ENCODE measurements around the gene CLEC7A.

The CLEC7A gene

DNA sequence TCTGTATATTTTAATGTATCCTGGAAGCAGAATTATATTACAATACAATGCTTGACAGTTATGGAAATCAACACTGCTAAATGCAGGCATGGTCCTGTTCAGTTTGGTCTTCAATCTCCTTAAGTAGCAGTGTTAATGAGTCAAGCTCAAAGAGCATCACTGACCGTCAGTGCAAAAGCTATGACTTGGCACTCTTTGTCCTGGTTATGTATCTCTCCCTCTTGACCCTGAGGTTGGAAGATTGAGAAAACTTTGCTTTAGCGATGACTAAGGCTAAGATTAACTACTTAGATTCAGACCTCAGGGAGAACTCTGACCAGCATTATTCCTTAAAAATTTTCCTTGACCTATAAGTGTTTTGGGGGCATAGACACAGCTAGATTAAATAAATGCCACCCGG lies 10.9 kb downstream of the CLEC7A start:
- 88 to 97% methylated on average over 2 to 3 of the region's 3 CpGs for WGBS, 2 experiments
- Histone ChIP-seq H3K36me3 (ENCODE audit: control insufficient read depth, insufficient read depth, low read length) (no peaks in the 10 kb centered on the region), H3K4me3 (ENCODE audit: insufficient read depth, low read depth, low read length) (no peak overlapping the region), H3K9me3 (ENCODE audit: control insufficient read depth, low read length) (no peaks in the 10 kb centered on the region), H3K27ac (ENCODE audit: insufficient read depth, low read depth, low read length, poor library complexity, severe bottlenecking) (no peak overlapping the region), H3K27me3 (ENCODE audit: control insufficient read depth, insufficient read depth, low read length, poor library complexity, severe bottlenecking) (no peaks in the 10 kb centered on the region), H3K4me1 (ENCODE audit: control insufficient read depth, insufficient read depth, low read length) (no peaks in the 10 kb centered on the region)

DNA sequence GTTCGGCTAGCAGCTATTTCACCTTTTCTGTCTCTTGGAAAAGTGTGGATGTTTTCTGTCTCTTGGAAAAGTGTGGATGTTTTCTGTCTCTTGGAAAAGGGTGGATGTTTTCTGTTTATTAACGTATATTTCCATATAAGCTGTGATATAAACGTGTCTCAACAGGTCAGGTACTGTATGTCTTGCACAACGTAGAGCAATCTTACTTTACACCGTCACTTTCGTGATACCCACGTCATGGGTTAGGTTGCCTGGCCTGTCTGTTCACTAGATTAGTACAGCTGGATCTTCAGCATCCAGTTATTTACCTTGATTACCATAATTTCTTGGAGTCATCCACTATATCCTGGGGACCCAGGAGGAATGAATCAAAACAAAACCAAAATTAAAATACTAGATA lies 14.1 kb downstream of the CLEC7A start:
- no peaks in the 10 kb centered on the region for H3K9me3 ChIP-seq (ENCODE audit: control insufficient read depth, low read length)
- 94 to 96% methylated on average over 7 of the region's 7 CpGs for WGBS, 2 experiments

DNA sequence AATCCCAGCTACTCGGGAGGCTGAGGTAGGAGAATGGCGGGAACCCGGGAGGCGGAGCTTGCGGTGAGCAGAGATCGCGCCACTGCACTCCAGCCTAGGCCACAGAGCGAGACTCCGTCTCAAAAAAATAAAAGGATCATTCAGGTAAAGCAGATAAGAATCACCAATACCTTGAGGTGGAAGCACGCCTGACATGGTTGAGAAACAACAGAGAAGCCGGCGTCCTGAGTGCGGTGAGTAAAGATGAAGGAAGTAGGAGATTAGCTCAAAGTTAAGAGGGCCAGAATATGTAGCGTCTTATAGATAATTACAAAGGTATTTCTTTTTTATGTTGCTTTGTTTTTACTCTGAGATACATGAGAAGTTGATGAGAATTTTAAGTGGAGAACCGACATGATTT lies 14.7 kb downstream of the CLEC7A start:
- Histone ChIP-seq H3K36me3 (ENCODE audit: control insufficient read depth, insufficient read depth, low read length) (no peaks in the 10 kb centered on the region), H3K27me3 (ENCODE audit: control insufficient read depth, insufficient read depth, low read length, poor library complexity, severe bottlenecking) (no peaks in the 10 kb centered on the region), H3K4me3 (ENCODE audit: insufficient read depth, low read depth, low read length) (no peak overlapping the region), H3K27ac (ENCODE audit: insufficient read depth, low read depth, low read length, poor library complexity, severe bottlenecking) (no peak overlapping the region), H3K4me1 (ENCODE audit: control insufficient read depth, insufficient read depth, low read length) (no peaks in the 10 kb centered on the region), H3K9me3 (ENCODE audit: control insufficient read depth, low read length) (no peaks in the 10 kb centered on the region)
- 90 to 92% methylated on average over 15 of the region's 15 CpGs for WGBS, 2 experiments

More for the DNA sequence above, 14.1 kb downstream of the CLEC7A start:
- H3K27ac ChIP-seq (ENCODE audit: insufficient read depth, low read depth, low read length, poor library complexity, severe bottlenecking), result no peak overlapping the region
- H3K4me3 ChIP-seq (ENCODE audit: insufficient read depth, low read depth, low read length), result no peak overlapping the region
- no peaks in the 10 kb centered on the region for H3K4me1 ChIP-seq (ENCODE audit: control insufficient read depth, insufficient read depth, low read length)
- no peaks in the 10 kb centered on the region for H3K36me3 ChIP-seq (ENCODE audit: control insufficient read depth, insufficient read depth, low read length)
- no peaks in the 10 kb centered on the region for H3K27me3 ChIP-seq (ENCODE audit: control insufficient read depth, insufficient read depth, low read length, poor library complexity, severe bottlenecking)

DNA sequence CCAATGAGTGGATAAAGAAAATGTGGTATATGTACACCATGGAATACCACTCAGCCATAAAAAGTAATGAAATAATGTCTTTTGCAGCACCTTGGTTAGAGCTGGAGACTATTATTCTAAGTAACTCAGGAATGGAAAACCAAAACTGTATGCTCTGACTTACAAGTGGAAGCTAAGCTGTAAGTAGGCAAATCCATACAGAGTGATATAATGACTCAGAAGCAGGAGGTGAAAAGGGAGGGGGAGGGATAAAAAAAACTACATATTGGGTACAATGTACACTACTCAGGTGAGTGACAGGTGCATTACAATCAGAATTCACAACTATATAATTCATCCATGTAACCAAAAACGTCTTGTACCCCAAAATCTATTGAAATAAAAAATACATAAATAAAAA lies 16.1 kb downstream of the CLEC7A start:
- Histone ChIP-seq H3K36me3 (ENCODE audit: control insufficient read depth, insufficient read depth, low read length) (no peaks in the 10 kb centered on the region), H3K27ac (ENCODE audit: insufficient read depth, low read depth, low read length, poor library complexity, severe bottlenecking) (no peak overlapping the region), H3K4me3 (ENCODE audit: insufficient read depth, low read depth, low read length) (no peak overlapping the region), H3K4me1 (ENCODE audit: control insufficient read depth, insufficient read depth, low read length) (no peaks in the 10 kb centered on the region), H3K27me3 (ENCODE audit: control insufficient read depth, insufficient read depth, low read length, poor library complexity, severe bottlenecking) (no peaks in the 10 kb centered on the region), H3K9me3 (ENCODE audit: control insufficient read depth, low read length) (no peaks in the 10 kb centered on the region)
- no CpG with 5 or more reads among the region's 1 CpG for WGBS, 2 experiments

DNA sequence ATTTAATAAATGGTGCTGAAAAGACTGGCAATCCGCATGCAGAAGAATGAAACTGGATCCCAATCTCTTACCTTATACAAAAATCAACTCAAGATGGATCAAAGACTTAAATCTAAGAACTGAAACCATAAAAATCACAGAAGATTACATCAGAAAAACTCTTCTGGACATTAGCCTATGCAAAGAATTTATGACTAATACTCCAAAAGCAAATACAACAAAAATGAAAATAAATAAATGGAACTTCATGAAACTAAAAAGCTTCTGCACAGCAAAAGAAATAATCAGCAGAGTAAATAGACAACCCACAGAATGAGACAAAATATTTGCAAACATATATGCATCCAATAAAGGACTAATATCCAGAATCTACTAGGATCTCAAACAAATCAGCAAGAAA lies 16.9 kb downstream of the CLEC7A start:
- 94% methylated on average over 1 of the region's 1 CpG for WGBS, 2 experiments
- H3K4me3 ChIP-seq (ENCODE audit: insufficient read depth, low read depth, low read length), result no peak overlapping the region
- H3K9me3 ChIP-seq (ENCODE audit: control insufficient read depth, low read length), result no peaks in the 10 kb centered on the region
- H3K27me3 ChIP-seq (ENCODE audit: control insufficient read depth, insufficient read depth, low read length, poor library complexity, severe bottlenecking), result no peaks in the 10 kb centered on the region
- no peaks in the 10 kb centered on the region for H3K36me3 ChIP-seq (ENCODE audit: control insufficient read depth, insufficient read depth, low read length)
- H3K27ac ChIP-seq (ENCODE audit: insufficient read depth, low read depth, low read length, poor library complexity, severe bottlenecking), result no peak overlapping the region
- H3K4me1 ChIP-seq (ENCODE audit: control insufficient read depth, insufficient read depth, low read length), result no peaks in the 10 kb centered on the region

DNA sequence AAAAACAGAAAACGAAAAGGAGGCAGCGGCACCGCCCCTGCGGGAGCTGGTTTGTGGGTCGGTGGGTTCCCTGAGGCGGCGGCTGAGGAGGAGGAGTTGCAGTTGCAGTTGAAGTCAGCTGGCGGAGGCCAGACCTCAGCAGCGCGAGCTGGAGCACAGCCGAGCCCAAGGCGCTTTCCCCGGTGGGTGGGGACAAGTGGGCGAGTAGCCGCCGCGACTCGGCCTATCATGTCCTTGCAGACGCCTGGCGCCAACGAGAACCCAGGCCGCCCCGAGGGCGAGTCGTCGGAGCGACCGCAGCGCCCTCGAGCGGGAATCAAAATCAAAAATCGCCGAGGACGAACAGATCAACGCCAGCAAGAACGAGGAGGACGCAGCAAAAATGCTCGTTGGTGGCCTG lies 18.5 kb downstream of the CLEC7A start:
- Histone ChIP-seq H3K9me3 (ENCODE audit: control insufficient read depth, low read length) (no peaks in the 10 kb centered on the region), H3K4me1 (ENCODE audit: control insufficient read depth, insufficient read depth, low read length) (no peaks in the 10 kb centered on the region), H3K27me3 (ENCODE audit: control insufficient read depth, insufficient read depth, low read length, poor library complexity, severe bottlenecking) (no peaks in the 10 kb centered on the region), H3K36me3 (ENCODE audit: control insufficient read depth, insufficient read depth, low read length) (no peaks in the 10 kb centered on the region), H3K4me3 (ENCODE audit: insufficient read depth, low read depth, low read length) (no peak overlapping the region), H3K27ac (ENCODE audit: insufficient read depth, low read depth, low read length, poor library complexity, severe bottlenecking) (no peak overlapping the region)
- 92 to 94% methylated on average over 38 of the region's 38 CpGs for WGBS, 2 experiments

DNA sequence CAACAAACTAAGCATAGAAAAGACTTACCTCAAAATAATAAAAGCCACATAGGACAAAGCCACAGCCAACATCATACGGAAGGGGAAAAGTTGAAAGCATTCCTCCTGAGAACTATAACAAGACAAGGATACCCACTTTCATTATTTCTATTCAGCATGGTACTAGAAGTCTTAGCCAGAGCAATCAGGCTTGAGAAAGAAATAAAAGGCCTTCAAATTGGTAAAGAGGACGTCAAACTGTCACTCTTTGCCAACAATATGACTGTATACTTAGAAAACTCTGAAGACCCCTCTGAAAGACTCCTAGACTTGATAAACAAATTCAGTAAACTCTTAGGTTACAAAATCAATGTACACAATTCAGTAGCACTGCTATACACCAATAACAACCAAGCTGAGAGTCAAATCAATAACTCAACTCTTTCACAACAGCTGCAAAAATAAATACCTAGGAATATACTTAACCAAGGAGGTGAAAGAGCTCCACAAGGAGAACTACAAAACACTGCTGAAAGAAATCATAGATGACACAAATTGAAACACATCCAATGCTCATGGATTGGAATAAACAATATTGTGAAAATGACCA lies 19.6 kb downstream of the CLEC7A start:
- 94% methylated on average over 2 of the region's 2 CpGs for WGBS, 2 experiments
- no peaks in the 10 kb centered on the region for H3K4me1 ChIP-seq (ENCODE audit: control insufficient read depth, insufficient read depth, low read length)
- H3K36me3 ChIP-seq (ENCODE audit: control insufficient read depth, insufficient read depth, low read length), result no peaks in the 10 kb centered on the region
- no peak overlapping the region for H3K27ac ChIP-seq (ENCODE audit: insufficient read depth, low read depth, low read length, poor library complexity, severe bottlenecking)
- no peaks in the 10 kb centered on the region for H3K27me3 ChIP-seq (ENCODE audit: control insufficient read depth, insufficient read depth, low read length, poor library complexity, severe bottlenecking)
- no peak overlapping the region for H3K4me3 ChIP-seq (ENCODE audit: insufficient read depth, low read depth, low read length)
- H3K9me3 ChIP-seq (ENCODE audit: control insufficient read depth, low read length), result no peaks in the 10 kb centered on the region

DNA sequence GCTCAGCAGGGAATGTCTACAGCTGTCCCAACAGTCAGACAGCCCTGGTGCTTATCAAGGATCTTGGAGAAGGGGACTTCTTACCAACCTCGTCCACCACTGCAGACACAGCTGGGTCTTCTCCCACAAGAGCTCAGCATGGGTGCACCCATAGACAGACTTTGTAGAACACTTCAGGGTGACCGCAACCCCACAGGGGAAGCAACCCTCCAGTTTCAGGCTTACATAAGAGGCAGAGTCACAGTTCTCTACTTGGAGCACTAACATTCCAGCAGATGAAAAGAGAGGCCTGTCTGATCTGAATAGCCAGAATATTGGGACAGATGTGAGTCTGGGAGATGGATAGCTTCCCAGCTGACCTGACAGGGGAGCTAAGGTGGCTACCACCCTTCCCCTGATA lies 27.7 kb downstream of the CLEC7A start:
- Histone ChIP-seq H3K36me3 (ENCODE audit: control insufficient read depth, insufficient read depth, low read length) (no peaks in the 10 kb centered on the region), H3K4me3 (ENCODE audit: insufficient read depth, low read depth, low read length) (no peak overlapping the region), H3K9me3 (ENCODE audit: control insufficient read depth, low read length) (no peaks in the 10 kb centered on the region), H3K4me1 (ENCODE audit: control insufficient read depth, insufficient read depth, low read length) (peaks cover 6% of the 10 kb centered on the region), H3K27ac (ENCODE audit: insufficient read depth, low read depth, low read length, poor library complexity, severe bottlenecking) (no peak overlapping the region), H3K27me3 (ENCODE audit: control insufficient read depth, insufficient read depth, low read length, poor library complexity, severe bottlenecking) (no peaks in the 10 kb centered on the region)
- 92% methylated on average over 2 of the region's 2 CpGs for WGBS, 2 experiments

DNA sequence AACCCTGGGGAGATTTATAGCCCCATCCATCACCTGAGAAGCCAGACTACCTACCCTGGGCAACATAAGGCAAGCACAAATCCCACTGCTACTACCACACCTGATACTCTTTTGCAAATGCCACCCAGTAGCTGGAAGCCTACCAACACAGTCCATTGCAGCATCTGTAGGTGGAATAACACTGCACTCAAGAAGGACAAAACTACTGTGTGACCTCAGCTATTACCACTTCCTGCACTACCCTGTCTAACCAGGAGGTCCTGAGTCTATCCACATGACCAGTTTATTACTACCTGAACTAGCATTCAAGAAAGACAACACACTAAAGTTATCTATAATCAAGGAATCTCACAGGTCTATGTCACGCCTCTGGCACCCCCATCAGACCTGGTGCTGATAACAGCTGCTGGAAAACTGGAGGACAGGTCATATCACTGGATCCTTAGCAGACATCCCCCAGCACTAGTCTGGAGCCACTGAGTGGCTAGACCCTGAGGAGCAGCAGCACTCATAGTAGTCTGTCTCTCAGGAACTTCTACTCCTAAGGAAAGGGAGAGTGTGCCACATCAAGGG lies 28.3 kb downstream of the CLEC7A start:
- 92 to 96% methylated on average over 1 of the region's 1 CpG for WGBS, 2 experiments
- H3K9me3 ChIP-seq (ENCODE audit: control insufficient read depth, low read length), result no peaks in the 10 kb centered on the region
- no peak overlapping the region for H3K27ac ChIP-seq (ENCODE audit: insufficient read depth, low read depth, low read length, poor library complexity, severe bottlenecking)

DNA sequence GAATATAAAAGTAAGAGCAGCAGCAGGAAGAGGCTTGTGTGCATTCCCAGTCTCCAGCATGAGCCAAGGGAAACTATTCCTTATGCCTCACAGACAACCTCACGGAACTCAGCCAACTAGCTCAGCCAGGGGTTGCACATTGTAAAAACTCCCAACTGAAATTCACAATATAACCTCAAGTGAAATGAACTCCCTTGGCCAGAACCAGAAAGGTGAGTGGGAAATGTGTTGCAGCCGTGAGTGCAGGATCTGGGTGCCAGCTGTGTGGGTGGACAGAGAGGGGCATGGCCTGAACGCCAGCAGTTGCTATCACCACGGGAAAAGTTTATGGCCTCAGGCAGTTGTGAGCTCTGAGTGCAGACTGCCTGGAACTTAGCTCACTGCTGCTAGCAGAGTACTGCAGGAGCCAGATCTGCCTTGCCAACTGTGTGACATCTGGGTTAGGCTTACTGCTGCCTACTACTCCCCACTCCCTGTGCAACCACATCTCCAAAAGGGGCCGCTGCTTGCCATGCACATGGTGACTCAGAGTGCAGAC lies 28.9 kb downstream of the CLEC7A start:
- WGBS, 2 experiments, result 84 to 87% methylated on average over 5 of the region's 5 CpGs
- Histone ChIP-seq H3K4me3 (ENCODE audit: insufficient read depth, low read depth, low read length) (no peak overlapping the region), H3K36me3 (ENCODE audit: control insufficient read depth, insufficient read depth, low read length) (no peaks in the 10 kb centered on the region), H3K27me3 (ENCODE audit: control insufficient read depth, insufficient read depth, low read length, poor library complexity, severe bottlenecking) (no peaks in the 10 kb centered on the region), H3K9me3 (ENCODE audit: control insufficient read depth, low read length) (no peaks in the 10 kb centered on the region), H3K4me1 (ENCODE audit: control insufficient read depth, insufficient read depth, low read length) (peaks cover 6% of the 10 kb centered on the region), H3K27ac (ENCODE audit: insufficient read depth, low read depth, low read length, poor library complexity, severe bottlenecking) (no peak overlapping the region)

More for the DNA sequence above, 28.3 kb downstream of the CLEC7A start:
- no peaks in the 10 kb centered on the region for H3K36me3 ChIP-seq (ENCODE audit: control insufficient read depth, insufficient read depth, low read length)
- no peak overlapping the region for H3K4me3 ChIP-seq (ENCODE audit: insufficient read depth, low read depth, low read length)
- no peaks in the 10 kb centered on the region for H3K27me3 ChIP-seq (ENCODE audit: control insufficient read depth, insufficient read depth, low read length, poor library complexity, severe bottlenecking)
- H3K4me1 ChIP-seq (ENCODE audit: control insufficient read depth, insufficient read depth, low read length), result peaks cover 6% of the 10 kb centered on the region

All from ectodermal cell (in vitro differentiated cells).